ENCODE measurements around the gene DNM2. TPM values are rescaled to one million over a fixed set of nuclear protein-coding genes. Genes with fewer than 3 reads are reported as not detected.
A peak's percentile ranks its signal among the peaks of the same experiment; 100 is the strongest.

Gene DNM2
- total and polyA plus RNA-seq, 2 of the 13 experiments (the other 11 are each of a cell fraction or from before 2014, with no cell fraction given) = 41.7 to 59.8 TPM

DNA sequence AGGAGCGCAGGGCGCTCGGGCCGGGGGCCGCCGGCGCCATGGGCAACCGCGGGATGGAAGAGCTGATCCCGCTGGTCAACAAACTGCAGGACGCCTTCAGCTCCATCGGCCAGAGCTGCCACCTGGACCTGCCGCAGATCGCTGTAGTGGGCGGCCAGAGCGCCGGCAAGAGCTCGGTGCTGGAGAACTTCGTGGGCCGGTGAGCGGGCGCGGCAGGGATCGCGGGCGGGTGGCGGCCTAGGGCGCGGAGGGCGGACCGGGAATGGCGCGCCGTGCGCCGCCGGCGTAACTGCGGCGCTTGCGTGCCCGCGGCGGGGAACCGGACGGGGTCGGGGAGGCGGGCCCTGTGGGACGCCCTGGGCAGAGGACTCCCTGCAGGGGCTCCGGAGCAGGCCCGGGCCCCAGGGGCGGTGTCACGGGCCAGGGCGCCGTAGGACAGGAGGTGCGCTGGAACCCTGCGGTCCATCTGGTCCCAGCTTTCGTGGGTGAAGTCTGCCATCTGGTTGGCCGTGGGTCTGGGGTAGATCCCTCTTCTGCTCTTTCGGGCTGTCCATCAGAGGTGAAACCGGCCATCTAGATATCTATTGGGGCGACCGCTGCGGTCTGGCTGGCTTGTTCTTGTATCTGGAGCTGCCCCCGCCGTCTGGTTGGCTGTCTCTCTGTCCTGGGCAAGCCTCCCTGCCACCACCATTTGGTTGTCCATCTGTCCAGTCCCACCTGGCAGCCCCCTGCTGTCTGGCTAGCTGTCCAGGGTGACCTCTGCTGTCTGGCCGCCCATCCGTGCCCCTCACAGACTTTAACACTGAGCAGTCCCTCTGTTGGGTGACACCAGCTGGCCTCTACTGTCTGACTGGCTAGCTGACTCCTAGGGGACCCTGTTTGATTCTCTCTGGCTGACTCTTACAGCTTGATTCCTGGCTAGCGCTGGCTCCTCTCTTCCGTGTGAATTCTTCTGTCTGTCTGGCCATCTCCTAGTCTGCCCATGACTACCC is 622 bp downstream of the DNM2 start (continued):
- TF ChIP-seq, protein P1, sequence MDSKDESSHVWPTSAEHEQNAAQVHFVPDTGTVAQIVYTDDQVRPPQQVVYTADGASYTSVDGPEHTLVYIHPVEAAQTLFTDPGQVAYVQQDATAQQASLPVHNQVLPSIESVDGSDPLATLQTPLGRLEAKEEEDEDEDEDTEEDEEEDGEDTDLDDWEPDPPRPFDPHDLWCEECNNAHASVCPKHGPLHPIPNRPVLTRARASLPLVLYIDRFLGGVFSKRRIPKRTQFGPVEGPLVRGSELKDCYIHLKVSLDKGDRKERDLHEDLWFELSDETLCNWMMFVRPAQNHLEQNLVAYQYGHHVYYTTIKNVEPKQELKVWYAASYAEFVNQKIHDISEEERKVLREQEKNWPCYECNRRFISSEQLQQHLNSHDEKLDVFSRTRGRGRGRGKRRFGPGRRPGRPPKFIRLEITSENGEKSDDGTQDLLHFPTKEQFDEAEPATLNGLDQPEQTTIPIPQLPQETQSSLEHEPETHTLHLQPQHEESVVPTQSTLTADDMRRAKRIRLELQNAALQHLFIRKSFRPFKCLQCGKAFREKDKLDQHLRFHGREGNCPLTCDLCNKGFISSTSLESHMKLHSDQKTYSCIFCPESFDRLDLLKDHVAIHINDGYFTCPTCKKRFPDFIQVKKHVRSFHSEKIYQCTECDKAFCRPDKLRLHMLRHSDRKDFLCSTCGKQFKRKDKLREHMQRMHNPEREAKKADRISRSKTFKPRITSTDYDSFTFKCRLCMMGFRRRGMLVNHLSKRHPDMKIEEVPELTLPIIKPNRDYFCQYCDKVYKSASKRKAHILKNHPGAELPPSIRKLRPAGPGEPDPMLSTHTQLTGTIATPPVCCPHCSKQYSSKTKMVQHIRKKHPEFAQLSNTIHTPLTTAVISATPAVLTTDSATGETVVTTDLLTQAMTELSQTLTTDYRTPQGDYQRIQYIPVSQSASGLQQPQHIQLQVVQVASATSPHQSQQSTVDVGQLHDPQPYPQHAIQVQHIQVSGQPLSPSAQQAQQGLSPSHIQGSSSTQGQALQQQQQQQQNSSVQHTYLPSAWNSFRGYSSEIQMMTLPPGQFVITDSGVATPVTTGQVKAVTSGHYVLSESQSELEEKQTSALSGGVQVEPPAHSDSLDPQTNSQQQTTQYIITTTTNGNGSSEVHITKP (CRISPR knock-in tag; IDR thresholded peaks at IDR 0.05; ENCODE audit: low read depth) = no peak
- no peak for TF ChIP-seq ZNF780A (CRISPR knock-in tag; IDR thresholded peaks at IDR 0.05)
- TF ChIP-seq ZBTB49 (CRISPR knock-in tag; IDR thresholded peaks at IDR 0.05; ENCODE audit: borderline replicate concordance) = no peak
- no peak for TF ChIP-seq ZNF251 (CRISPR knock-in tag; IDR thresholded peaks at IDR 0.05)
- TF ChIP-seq GFI1 (CRISPR knock-in tag; IDR thresholded peaks at IDR 0.05; ENCODE audit: borderline replicate concordance) = no peak; the same call in 1 of the 2 replicates
- no peak for TF ChIP-seq ZC3H13 (CRISPR knock-in tag; IDR thresholded peaks at IDR 0.05)
- TF ChIP-seq SMC3 (IDR thresholded peaks at IDR 0.05; ENCODE audit: low read length) = no peak
- TF ChIP-seq ZNF451 (CRISPR knock-in tag; IDR thresholded peaks at IDR 0.05) = no peak
- TF ChIP-seq ZNF772 (CRISPR knock-in tag; IDR thresholded peaks at IDR 0.05) = no peak
- TF ChIP-seq, protein P2, sequence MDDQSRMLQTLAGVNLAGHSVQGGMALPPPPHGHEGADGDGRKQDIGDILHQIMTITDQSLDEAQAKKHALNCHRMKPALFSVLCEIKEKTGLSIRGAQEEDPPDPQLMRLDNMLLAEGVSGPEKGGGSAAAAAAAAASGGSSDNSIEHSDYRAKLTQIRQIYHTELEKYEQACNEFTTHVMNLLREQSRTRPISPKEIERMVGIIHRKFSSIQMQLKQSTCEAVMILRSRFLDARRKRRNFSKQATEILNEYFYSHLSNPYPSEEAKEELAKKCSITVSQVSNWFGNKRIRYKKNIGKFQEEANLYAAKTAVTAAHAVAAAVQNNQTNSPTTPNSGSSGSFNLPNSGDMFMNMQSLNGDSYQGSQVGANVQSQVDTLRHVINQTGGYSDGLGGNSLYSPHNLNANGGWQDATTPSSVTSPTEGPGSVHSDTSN (CRISPR knock-in tag; IDR thresholded peaks at IDR 0.05; ENCODE audit: borderline replicate concordance) = no peak
- peak; percentile 67; the same call in 1 of the 2 replicates for TF ChIP-seq ZNF776 (CRISPR knock-in tag; IDR thresholded peaks at IDR 0.05)
- TF ChIP-seq ZNF276 (CRISPR knock-in tag; IDR thresholded peaks at IDR 0.05; ENCODE audit: low read depth) = no peak
- TF ChIP-seq GABPA (IDR thresholded peaks at IDR 0.05; ENCODE audit: low read depth, low read length) = no peak
- TF ChIP-seq GABPA (CRISPR knock-in tag; IDR thresholded peaks at IDR 0.05; ENCODE audit: low read depth) = no peak
- TF ChIP-seq MAZ (IDR thresholded peaks at IDR 0.05; ENCODE audit: borderline replicate concordance, low read depth, low read length) = no peak
- 0 out of 2 replicates have a peak, but pooled peaks have one; percentile 9 for TF ChIP-seq MAZ (CRISPR knock-in tag; IDR thresholded peaks at IDR 0.05; ENCODE audit: low read depth)
- no peak for TF ChIP-seq SP4 (CRISPR knock-in tag; IDR thresholded peaks at IDR 0.05)
- peak; percentile 62 for TF ChIP-seq RAD21 (CRISPR knock-in tag; IDR thresholded peaks at IDR 0.05)

All from HepG2 (cell line).